Vagina (tissue), 2 donors: Measurements from ENCODE around the gene BAZ2B. TPM values are rescaled to one million over a fixed set of nuclear protein-coding genes. Genes with fewer than 3 reads are reported as not detected.

Experiments used
- DNase-seq, 2 donors: peaks; one replicate each; pipeline ENCODE4 v3.0.0-alpha.2; 2017; ENCODE audit errors: extremely low spot score in 2 of 2
- H3K27ac ChIP-seq: fragments of 200-600 bp; sonication (generic); one replicate; pipeline ENCODE4 v1.5.1; 2019
- H3K27me3 ChIP-seq: fragments of 200-600 bp; sonication (generic); one replicate; pipeline ENCODE4 v1.5.1; 2019
- H3K36me3 ChIP-seq, 2 donors: fragments of 200-600 bp; sonication (generic); one replicate each; pipeline ENCODE4 v1.5.1; 2017 to 2019
- H3K4me1 ChIP-seq: fragments of 200-600 bp; sonication (generic); one replicate; pipeline ENCODE4 v1.5.1; 2019
- H3K4me3 ChIP-seq, 2 donors: fragments of 200-600 bp; sonication (generic); 1 replicate in 1 of 2; 2 replicates in 1 of 2; pipeline ENCODE4 v1.5.1; 2016 to 2019
- H3K9me3 ChIP-seq: fragments of 200-600 bp; sonication (generic); one replicate; pipeline ENCODE4 v1.5.1; 2019
- POLR2A ChIP-seq, 2 donors: fragments of 450-650 bp; IDR thresholded peaks; one replicate each; pipeline ENCODE4 v1.6.1; 2017; ENCODE audit warnings: antibody characterized with exemption in 2 of 2, mild to moderate bottlenecking in 2 of 2, moderate library complexity in 2 of 2
- POLR2AphosphoS5 ChIP-seq, 2 donors: sonication (generic); formaldehyde crosslinking; IDR thresholded peaks; one replicate each; pipeline ENCODE4 v1.9.0; 2017; ENCODE audit warnings: antibody characterized with exemption in 2 of 2, mild to moderate bottlenecking in 2 of 2, low read depth in 1 of 2; ENCODE audit not compliant: insufficient read depth in 1 of 2
- intact Hi-C: fragments of 100-400 bp; cut with DNase I; formaldehyde crosslinking; loops from one replicate; pipeline ENCODE4 v1.15.1; 2023
- total RNA-seq: library from RNA; depleted of rRNA; stranded (reverse); fragments of >200 nt; gene quantifications from one replicate; pipeline ENCODE4 v1.2.3, GENCODE V29; 2016
- TF ChIP-seq, protein P1 (sequence below), 3 experiments: fragments of 450-650 bp in 2 of 3; fragments of 200-600 bp in 1 of 3; sonication (generic) in 1 of 3; IDR thresholded peaks; one replicate each; pipeline ENCODE4 v1.5.1; 2017 to 2019; ENCODE audit warnings: antibody characterized with exemption in 3 of 3, mild to moderate bottlenecking in 2 of 3, moderate library complexity in 2 of 3

Gene BAZ2B
- total RNA-seq, 1 donor from 2014 or later = 90.6 TPM

DNA sequence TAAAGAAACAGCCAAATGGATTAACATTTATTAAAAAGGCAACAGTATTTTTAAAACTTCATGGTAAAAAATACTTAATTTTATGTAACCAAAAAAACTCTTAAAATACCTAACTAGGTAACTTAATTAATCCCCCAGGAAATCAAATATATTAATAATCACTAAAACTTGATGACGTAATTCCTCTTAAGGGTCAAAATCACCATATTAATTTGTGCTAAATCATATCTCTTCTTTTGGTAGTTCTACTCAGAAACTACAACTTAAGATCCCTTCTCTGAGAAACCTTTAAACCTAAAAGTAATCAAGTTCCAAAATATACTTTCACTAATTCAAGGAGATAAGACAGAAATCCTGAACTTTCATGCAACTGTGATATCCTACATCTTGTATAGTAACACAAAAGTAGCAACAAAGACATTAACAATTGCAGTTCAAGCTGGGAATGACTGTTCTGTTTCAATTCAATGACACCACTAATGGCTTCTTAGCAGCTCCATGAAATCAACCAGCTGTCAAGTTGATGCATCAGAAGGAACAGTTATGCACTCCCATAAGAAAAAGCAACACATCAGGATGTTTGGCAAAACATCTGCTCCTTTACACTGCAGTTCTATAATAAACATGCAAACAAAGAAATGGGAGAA lies 4.0 kb downstream of the BAZ2B start:
- H3K9me3 ChIP-seq = no peaks in the 10 kb centered on the region
- no peaks in the 10 kb centered on the region for H3K36me3 ChIP-seq
- TF ChIP-seq POLR2AphosphoS5 (IDR thresholded peaks at IDR 0.05; ENCODE audit: insufficient read depth in 1 of 2, low read depth in 1 of 2) (peak in 1 of 2 donors; percentile 35), POLR2A (IDR thresholded peaks at IDR 0.05) (no peak)
- H3K27ac ChIP-seq = peak overlapping the region; percentile 99
- intact Hi-C loops = no loop called here
- peaks cover 63% of the 10 kb centered on the region for H3K4me1 ChIP-seq
- H3K27me3 ChIP-seq = no peaks in the 10 kb centered on the region
- DNase-seq = no peak
- H3K4me3 ChIP-seq = peak overlapping the region in 1 of 2 donors; percentile 73

- intact Hi-C loops = no loop called here
- H3K27me3 ChIP-seq = no peaks in the 10 kb centered on the region
- no peak for DNase-seq
- H3K9me3 ChIP-seq = no peaks in the 10 kb centered on the region
- no peak overlapping the region for H3K4me3 ChIP-seq
- no peaks in the 10 kb centered on the region for H3K36me3 ChIP-seq
- no peak for TF ChIP-seq POLR2A (IDR thresholded peaks at IDR 0.05)
- TF ChIP-seq, protein P1, sequence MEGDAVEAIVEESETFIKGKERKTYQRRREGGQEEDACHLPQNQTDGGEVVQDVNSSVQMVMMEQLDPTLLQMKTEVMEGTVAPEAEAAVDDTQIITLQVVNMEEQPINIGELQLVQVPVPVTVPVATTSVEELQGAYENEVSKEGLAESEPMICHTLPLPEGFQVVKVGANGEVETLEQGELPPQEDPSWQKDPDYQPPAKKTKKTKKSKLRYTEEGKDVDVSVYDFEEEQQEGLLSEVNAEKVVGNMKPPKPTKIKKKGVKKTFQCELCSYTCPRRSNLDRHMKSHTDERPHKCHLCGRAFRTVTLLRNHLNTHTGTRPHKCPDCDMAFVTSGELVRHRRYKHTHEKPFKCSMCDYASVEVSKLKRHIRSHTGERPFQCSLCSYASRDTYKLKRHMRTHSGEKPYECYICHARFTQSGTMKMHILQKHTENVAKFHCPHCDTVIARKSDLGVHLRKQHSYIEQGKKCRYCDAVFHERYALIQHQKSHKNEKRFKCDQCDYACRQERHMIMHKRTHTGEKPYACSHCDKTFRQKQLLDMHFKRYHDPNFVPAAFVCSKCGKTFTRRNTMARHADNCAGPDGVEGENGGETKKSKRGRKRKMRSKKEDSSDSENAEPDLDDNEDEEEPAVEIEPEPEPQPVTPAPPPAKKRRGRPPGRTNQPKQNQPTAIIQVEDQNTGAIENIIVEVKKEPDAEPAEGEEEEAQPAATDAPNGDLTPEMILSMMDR (IDR thresholded peaks at IDR 0.05) = no peak
- TF ChIP-seq POLR2AphosphoS5 (IDR thresholded peaks at IDR 0.05; ENCODE audit: insufficient read depth in 1 of 2, low read depth in 1 of 2) = no peak
- H3K4me1 ChIP-seq = peaks cover 80% of the 10 kb centered on the region
- no peak overlapping the region for H3K27ac ChIP-seq
These were observed 6.4 kb downstream of the BAZ2B start for GRCh38 chr2:159609811-159610549.

GRCh38 chr2:159608723-159609308 lies 7.5 kb downstream of the BAZ2B start:
- Histone ChIP-seq H3K4me1 (peaks cover 84% of the 10 kb centered on the region), H3K27me3 (no peaks in the 10 kb centered on the region), H3K36me3 (no peaks in the 10 kb centered on the region), H3K27ac (no peak overlapping the region), H3K4me3 (no peak overlapping the region), H3K9me3 (no peaks in the 10 kb centered on the region)
- intact Hi-C loops = no loop called here
- DNase-seq = no peak
- TF ChIP-seq POLR2AphosphoS5 (IDR thresholded peaks at IDR 0.05; ENCODE audit: insufficient read depth in 1 of 2, low read depth in 1 of 2) = no peak
- TF ChIP-seq, protein P1 (IDR thresholded peaks at IDR 0.05) = no peak
- TF ChIP-seq POLR2A (IDR thresholded peaks at IDR 0.05) = no peak

- Histone ChIP-seq H3K4me3 (no peak overlapping the region), H3K36me3 (no peaks in the 10 kb centered on the region), H3K27me3 (no peaks in the 10 kb centered on the region), H3K9me3 (no peaks in the 10 kb centered on the region), H3K4me1 (peaks cover 80% of the 10 kb centered on the region), H3K27ac (no peak overlapping the region)
- TF ChIP-seq, protein P1 (IDR thresholded peaks at IDR 0.05) = no peak
- TF ChIP-seq POLR2A (IDR thresholded peaks at IDR 0.05) (no peak), POLR2AphosphoS5 (IDR thresholded peaks at IDR 0.05; ENCODE audit: insufficient read depth in 1 of 2, low read depth in 1 of 2) (no peak)
- no peak for DNase-seq
- intact Hi-C loops = no loop called here
These were observed 8.2 kb downstream of the BAZ2B start for GRCh38 chr2:159608108-159608507.

- DNase-seq = no peak
- peaks cover 62% of the 10 kb centered on the region for H3K4me1 ChIP-seq
- no peaks in the 10 kb centered on the region for H3K9me3 ChIP-seq
- no peak overlapping the region for H3K4me3 ChIP-seq
- H3K27me3 ChIP-seq = no peaks in the 10 kb centered on the region
- TF ChIP-seq POLR2A (IDR thresholded peaks at IDR 0.05) (no peak), POLR2AphosphoS5 (IDR thresholded peaks at IDR 0.05; ENCODE audit: insufficient read depth in 1 of 2, low read depth in 1 of 2) (no peak)
- TF ChIP-seq, protein P1 (IDR thresholded peaks at IDR 0.05) = no peak
- intact Hi-C loops = no loop called here
- H3K36me3 ChIP-seq = no peaks in the 10 kb centered on the region
- peak overlapping the region; percentile 18 for H3K27ac ChIP-seq
These were observed 10.1 kb downstream of the BAZ2B start for GRCh38 chr2:159606287-159606686.
